Liver (tissue), 3 donors: Measurements from ENCODE around the gene PRKACA.

Experiments used
- CTCF ChIP-seq: fragments of 150-350 bp; IDR thresholded peaks from 2 replicates; pipeline ENCODE4 v1.5.1; 2017; ENCODE audit warnings: improper control_type of control experiment, low read depth, low read length; ENCODE audit not compliant: missing input control
- JUND ChIP-seq, 2 donors: IDR thresholded peaks; 2 replicates each; pipeline ENCODE4 v1.6.1; 2016; ENCODE audit warnings: antibody characterized with exemption in 2 of 2
- YY1 ChIP-seq: IDR thresholded peaks from 2 replicates; pipeline ENCODE4 v1.6.1; 2016; ENCODE audit warnings: antibody characterized with exemption, mild to moderate bottlenecking
- donor health status: healthy.
- donor health status: healthy.

- TF ChIP-seq CTCF (no peak), YY1 (no peak), JUND (IDR thresholded peaks at IDR 0.05) (no peak)
Observed at GRCh38 chr19:14158276-14159023, 40.9 kb upstream of the PRKACA start.
